ENCODE measurements around the gene UNC45B. TPM values are rescaled to one million over a fixed set of nuclear protein-coding genes. Genes with fewer than 3 reads are reported as not detected.
"Not testable (repeated sequence)": the region's sequence is repeated elsewhere in the genome, so short reads cannot be mapped to it uniquely, and the experiment has no call there.

UNC45B gene
- total RNA-seq, 6 experiments from 2014 or later: 0.07 to 0.19 TPM; not detected in 4

- intact Hi-C loops (cut with DNase I): no loop called here
- TF ChIP-seq POLR2A (IDR thresholded peaks at IDR 0.05): no peak
- no peak for TF ChIP-seq CTCF (IDR thresholded peaks at IDR 0.05)
- ATAC-seq (peak in 1 of 4 donors; percentile 20), DNase-seq (no peak)
- H3K4me3 ChIP-seq: no peak overlapping the region
- H3K36me3 ChIP-seq: no peaks in the 10 kb centered on the region
- H3K27ac ChIP-seq: no peak overlapping the region
- H3K4me1 ChIP-seq: no peaks in the 10 kb centered on the region
- H3K27me3 ChIP-seq: no peaks in the 10 kb centered on the region
- WGBS (ENCODE audit: insufficient coverage, low coverage, low lambda C conversion rate, missing lambda C conversion rate): 48% methylated on average over 3 of the region's 3 CpGs
- H3K9me3 ChIP-seq: no peaks in the 10 kb centered on the region
These were observed 41.7 kb downstream of the UNC45B start for GRCh38 chr17:35189291-35189690.

- H3K27ac ChIP-seq: no peak overlapping the region
- DNase-seq (no peak), ATAC-seq (no peak)
- H3K36me3 ChIP-seq: no peaks in the 10 kb centered on the region
- 64% methylated on average over 11 of the region's 11 CpGs for WGBS (ENCODE audit: insufficient coverage, low coverage, low lambda C conversion rate, missing lambda C conversion rate)
- TF ChIP-seq CTCF (IDR thresholded peaks at IDR 0.05) (no peak), POLR2A (IDR thresholded peaks at IDR 0.05) (no peak)
- no peak overlapping the region for H3K4me3 ChIP-seq
- no peaks in the 10 kb centered on the region for H3K9me3 ChIP-seq
- intact Hi-C loops (cut with DNase I): no loop called here
- no peaks in the 10 kb centered on the region for H3K4me1 ChIP-seq
- no peaks in the 10 kb centered on the region for H3K27me3 ChIP-seq
These were observed 43.5 kb downstream of the UNC45B start for GRCh38 chr17:35191001-35191695.

GRCh38 chr17:35192708-35193107 lies 45.1 kb downstream of the UNC45B start:
- Histone ChIP-seq H3K27me3 (no peaks in the 10 kb centered on the region), H3K36me3 (no peaks in the 10 kb centered on the region), H3K27ac (no peak overlapping the region), H3K4me3 (no peak overlapping the region), H3K4me1 (no peaks in the 10 kb centered on the region), H3K9me3 (no peaks in the 10 kb centered on the region)
- DNase-seq (no peak), ATAC-seq (no peak)
- WGBS (ENCODE audit: insufficient coverage, low coverage, low lambda C conversion rate, missing lambda C conversion rate): 56% methylated on average over 6 of the region's 8 CpGs
- intact Hi-C loops (cut with DNase I): no loop called here
- no peak for TF ChIP-seq CTCF (IDR thresholded peaks at IDR 0.05)
- TF ChIP-seq POLR2A (IDR thresholded peaks at IDR 0.05): no peak

- WGBS (ENCODE audit: insufficient coverage, low coverage, low lambda C conversion rate, missing lambda C conversion rate): 56% methylated on average over 3 of the region's 12 CpGs
- H3K27ac ChIP-seq; H3K4me1 ChIP-seq; H3K9me3 ChIP-seq; intact Hi-C loops (cut with DNase I); H3K4me3 ChIP-seq; H3K36me3 ChIP-seq; H3K27me3 ChIP-seq; DNase-seq: not testable (repeated sequence)
- ATAC-seq: peak in 1 of 4 donors; percentile 44
These were observed 46.4 kb downstream of the UNC45B start, which contains the start of gene SLC35G3 for GRCh38 chr17:35194001-35194400. Gene SLC35G3, minus strand, starts transcription at chr17:35194393. Its CDS starts 86 bp downstream, at chr17:35194307.

- intact Hi-C loops (cut with DNase I); H3K27ac ChIP-seq; H3K27me3 ChIP-seq; H3K4me1 ChIP-seq; H3K36me3 ChIP-seq; DNase-seq; H3K9me3 ChIP-seq; ATAC-seq; H3K4me3 ChIP-seq: not testable (repeated sequence)
- WGBS (ENCODE audit: insufficient coverage, low coverage, low lambda C conversion rate, missing lambda C conversion rate): no CpG with 5 or more reads among the region's 31 CpGs
These were observed 47.4 kb downstream of the UNC45B start for GRCh38 chr17:35195062-35195461.

GRCh38 chr17:35202582-35202981 lies 55.0 kb downstream of the UNC45B start:
- H3K4me3 ChIP-seq; H3K4me1 ChIP-seq; intact Hi-C loops (cut with DNase I); ATAC-seq; H3K9me3 ChIP-seq; H3K27ac ChIP-seq; H3K27me3 ChIP-seq; DNase-seq; H3K36me3 ChIP-seq: not testable (repeated sequence)
- WGBS (ENCODE audit: insufficient coverage, low coverage, low lambda C conversion rate, missing lambda C conversion rate): 63% methylated on average over 1 of the region's 2 CpGs
